ENCODE results near the gene KCNK13. TPM values are rescaled to one million over a fixed set of nuclear protein-coding genes. Genes with fewer than 3 reads are reported as not detected.
"Not testable (repeated sequence)": the region's sequence is repeated elsewhere in the genome, so short reads cannot be mapped to it uniquely, and the experiment has no call there.

Gene KCNK13
- total RNA-seq = not detected in 2 replicates

DNA sequence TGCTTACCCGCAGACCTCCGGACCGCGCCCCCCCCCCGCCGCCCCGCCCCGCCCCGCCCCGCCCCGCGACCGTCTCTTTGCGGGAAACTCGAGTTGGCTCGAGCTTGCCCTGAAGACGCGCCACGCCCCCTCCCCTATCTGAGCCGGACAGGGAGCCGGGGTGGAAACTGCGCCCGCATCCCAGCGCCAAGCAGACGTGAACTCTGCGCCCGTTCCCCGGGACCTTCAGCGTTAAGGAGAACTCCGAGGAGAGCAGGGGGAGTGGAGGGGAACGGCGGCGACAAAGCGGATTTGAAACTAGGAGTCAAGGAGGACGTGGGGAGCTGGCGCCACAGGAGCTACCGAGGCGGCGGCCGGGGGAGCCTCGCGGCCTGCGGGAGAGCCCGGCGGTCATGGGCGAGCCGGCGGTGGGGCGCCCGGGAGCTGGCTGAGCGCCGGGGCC, at the start of gene KCNK13:
Gene KCNK13, plus strand, starts transcription at position 310 of the 442 bp plus-strand sequence. CDS start 212 bp downstream, outside the sequence.
- no peak for DNase-seq (ENCODE audit: low read depth)

DNA sequence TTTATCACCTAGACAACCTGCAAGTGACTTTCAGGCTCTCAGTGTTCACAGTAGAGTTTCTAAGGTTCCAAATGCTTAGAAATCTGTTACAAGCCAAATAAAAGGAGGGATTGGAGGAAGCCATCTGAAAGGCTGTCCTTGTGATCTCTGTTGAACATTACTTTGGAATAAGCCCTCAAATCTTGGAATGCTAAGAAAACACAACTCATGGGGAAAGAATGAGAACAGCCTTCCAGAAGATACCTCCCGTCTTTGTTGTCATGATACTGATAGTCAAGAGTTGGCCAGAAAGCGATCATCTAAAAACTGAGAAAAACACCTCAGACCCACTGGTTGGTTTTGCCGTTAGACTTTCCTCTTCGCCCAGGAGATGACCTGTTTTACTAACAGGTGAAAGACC, 44.4 kb upstream of the KCNK13 start:
- DNase-seq (ENCODE audit: low read depth) = no peak

DNA sequence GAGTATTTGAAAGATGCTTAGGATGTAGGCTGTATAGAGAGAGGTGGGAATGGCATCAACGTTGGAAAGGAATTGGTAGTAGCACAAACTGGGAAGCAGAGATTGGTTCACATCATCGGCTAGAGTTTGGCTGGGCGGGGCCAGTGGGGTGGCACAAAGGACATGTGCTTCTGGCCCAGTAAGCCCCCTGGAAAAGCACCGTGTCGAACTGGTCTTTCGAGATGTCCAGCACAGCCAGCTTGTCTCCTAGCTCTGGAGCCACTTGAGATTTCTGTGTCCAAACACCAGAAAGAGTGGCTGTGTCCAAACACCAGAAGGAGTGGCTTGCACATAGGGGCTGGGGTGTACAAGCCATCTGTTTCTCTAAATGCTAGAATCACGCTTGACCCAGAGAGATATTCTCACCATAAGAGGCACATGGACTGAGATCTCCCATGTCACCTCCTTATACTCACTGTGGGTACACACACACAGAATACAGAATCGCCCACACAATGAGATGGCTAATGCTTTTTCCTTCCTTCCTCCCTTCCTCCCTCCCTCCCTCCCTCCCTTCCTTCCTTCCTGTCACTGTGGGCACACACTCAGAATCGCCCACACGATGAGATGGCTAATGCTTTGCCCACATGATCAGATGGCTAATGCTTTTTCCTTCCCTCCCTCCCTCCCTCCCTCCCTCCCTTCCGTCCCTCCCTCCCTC, 41.8 kb upstream of the KCNK13 start:
- no peak for DNase-seq (ENCODE audit: low read depth)

DNA sequence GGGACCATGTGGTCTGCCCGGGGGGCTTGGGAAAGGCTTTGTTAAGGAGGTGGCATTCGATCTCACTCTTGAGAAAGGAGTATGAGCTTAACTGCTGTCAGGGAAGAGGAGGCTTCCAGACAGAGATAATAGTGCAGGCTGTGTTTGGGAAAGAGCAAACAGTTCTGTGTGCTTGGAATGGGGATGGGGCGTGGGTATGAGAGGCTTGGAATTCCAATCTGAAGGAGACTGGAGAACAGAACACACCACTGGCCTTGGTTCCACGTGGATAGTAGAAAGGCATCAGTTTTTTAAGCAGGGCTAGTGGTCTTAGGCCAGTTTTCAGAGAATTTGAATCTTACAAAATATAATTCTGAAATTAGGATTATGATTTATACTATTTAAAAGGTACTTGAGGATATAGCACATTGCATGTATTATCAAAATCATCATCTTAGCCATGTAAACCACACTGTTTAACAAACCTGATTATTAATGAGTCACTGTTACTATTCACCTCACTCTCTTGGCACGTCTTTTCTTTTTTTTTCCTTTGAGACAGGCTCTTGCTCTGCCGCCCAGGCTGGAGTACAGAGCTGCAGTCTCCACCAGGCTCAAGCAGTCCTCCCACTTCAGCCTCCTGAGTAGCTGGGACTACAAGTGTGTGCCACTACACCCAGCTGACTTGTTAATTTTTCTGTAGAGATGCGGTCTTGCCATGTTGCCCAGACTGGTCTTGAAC, 38.5 kb upstream of the KCNK13 start:
- no peak for DNase-seq (ENCODE audit: low read depth)

DNA sequence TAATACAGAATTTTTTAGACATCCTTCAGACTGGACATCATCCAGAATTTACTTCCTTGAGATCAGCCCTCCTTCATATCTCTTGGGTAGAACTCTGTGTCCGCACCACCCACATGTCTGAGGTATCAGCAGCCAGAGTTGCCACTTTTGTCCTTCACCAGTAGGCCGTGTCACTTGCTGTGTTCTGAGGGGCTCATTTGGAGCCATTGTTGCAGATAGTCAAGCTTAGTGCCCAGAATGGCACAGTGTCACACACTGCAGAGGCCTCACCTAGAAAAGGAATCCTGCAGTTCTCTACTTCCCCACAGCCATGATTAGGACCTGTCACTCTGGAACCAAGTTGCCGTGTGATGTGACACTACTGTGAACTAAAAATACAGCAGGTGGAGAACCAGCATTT, 36.9 kb upstream of the KCNK13 start:
- DNase-seq (ENCODE audit: low read depth) = no peak

DNA sequence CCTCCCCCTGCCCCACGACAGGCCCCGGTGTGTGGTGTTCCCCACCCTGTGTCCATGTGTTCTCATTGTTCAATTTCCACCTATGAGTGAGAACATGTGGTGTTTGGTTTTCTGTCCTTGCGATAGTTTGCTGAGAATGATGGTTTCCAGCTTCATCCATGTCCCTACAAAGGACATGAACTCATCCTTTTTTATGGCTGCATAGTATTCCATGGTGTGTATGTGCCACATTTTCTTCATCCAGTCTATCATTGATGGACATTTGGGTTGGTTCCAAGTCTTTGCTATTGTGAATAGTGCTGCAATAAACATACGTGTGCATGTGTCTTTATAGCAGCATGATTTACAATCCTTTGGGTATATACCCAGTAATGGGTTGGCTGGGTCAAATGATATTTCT, 35.2 kb upstream of the KCNK13 start:
- not testable (repeated sequence) for DNase-seq (ENCODE audit: low read depth)

DNA sequence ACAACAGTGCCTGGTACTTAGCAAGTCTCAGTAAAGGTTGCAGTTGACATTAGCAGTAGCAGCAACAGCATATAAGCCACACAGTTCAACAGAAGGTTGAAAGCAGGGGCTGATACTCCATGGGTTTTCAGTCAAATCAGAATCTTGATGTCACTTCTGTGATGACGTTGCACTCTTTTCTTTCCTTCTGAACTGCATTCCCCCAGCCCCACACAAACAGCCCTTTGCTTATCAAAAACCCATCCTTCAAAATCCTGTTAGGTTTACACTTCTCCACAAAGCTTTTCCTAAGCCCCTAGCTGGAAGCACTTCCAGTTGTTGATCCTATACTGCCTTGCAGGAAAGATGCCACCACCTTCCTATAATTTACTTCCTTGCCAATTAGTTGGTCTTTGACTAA, 34.0 kb upstream of the KCNK13 start:
- no peak for DNase-seq (ENCODE audit: low read depth)

DNA sequence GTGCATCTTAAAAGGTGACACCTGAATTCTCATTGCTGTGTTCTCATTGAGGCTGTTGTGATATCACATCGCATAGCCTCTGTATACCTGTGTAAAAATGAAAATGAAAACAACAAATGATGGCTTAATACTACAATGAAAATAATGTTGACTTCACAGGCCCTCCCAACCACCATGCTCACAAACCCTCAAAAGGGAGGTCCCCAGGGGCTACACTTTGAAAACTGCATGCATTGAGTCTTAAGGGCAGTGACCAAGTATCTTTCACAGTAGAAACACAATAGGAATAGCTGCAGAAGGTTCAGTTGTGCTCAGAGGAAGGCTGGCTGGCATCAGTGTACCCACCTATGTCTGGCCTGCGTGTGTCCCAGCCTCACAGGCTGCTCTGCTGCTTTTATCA, 27.6 kb upstream of the KCNK13 start:
- DNase-seq (ENCODE audit: low read depth) = no peak

DNA sequence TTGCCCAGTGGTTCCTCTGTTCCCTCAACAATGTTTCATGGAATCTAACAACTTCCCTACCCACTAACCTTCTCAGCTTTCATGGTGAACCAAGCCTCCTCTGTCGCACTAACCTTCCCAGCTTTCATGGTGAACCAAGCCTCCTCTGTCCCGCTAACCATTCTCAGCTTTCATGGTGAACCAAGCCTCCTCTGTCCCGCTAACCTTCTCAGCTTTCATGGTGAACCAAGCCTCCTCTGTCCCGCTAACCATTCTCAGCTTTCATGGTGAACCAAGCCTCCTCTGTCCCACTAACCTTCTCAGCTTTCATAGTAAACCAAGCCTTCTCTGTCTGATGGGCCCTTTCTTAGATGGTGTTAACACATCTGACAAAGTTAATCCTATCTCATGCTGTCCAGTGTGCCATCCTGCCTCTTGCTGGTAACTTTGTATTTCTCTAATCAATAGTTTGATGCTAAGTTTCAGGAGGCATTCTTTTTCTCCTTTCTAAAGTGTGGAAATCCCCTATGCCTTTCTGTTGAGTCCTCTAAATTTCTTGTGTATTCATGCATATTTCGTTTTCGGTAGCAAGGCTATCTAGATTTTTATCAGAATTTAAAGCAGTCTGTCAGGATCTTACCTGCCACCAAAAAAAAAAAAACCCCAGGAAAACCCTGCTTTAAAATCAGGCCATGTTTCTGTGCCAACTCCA, 26.8 kb upstream of the KCNK13 start:
- no peak for DNase-seq (ENCODE audit: low read depth)

DNA sequence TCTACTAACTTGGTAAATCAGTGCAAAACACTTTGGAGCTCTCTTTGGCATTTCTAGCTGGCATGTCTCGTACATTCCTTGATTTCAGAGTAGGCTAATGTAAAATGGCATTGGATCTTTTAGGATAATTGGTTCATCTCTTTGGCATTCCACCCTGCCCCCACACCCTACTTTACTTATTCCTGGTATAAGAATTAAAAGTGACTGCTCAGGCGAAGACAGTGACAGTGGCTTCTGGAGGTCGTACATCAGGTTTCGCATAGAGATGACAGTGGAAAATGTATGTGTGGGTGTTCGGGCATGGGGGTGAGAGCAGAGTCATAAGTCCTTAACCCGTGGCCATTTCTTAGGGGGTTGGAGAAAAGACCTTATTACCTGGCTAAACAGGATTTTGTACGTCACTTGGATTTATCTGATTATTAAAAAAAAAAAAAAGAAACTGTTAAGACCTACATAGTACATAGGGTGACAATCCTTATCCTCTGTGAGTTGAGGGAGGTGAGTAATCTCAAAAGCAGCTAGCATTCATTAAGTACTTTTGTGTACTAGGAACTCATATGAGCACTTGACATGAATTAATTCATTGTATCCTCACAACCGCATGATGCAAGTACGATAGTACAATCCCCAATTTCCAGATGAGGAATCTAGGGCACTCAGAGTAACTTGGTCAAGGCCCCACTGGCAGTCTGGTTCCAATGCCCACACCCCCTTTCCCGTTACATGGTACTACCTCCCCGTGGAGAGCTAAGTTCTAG, 22.4 kb upstream of the KCNK13 start:
- DNase-seq (ENCODE audit: low read depth) = no peak

DNA sequence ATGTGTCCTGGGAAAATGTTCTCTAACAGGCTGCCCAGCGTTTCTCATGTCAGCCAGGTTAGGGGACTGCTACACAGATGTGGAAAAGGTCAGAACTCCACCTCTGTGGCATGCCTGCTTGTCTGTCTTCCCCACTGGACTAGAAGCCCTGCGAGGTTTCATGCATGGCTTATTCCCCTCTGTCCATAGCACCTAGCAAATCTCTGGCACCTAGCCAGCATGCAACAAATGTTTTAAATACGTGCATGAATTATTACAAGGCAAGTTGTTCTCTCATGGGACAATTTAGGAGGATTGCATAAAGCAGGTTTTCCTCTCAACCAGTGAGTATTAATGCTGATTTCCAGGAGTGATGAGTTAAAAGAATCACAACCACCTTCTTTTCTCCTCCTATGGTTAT, 21.4 kb upstream of the KCNK13 start:
- no peak for DNase-seq (ENCODE audit: low read depth)

DNA sequence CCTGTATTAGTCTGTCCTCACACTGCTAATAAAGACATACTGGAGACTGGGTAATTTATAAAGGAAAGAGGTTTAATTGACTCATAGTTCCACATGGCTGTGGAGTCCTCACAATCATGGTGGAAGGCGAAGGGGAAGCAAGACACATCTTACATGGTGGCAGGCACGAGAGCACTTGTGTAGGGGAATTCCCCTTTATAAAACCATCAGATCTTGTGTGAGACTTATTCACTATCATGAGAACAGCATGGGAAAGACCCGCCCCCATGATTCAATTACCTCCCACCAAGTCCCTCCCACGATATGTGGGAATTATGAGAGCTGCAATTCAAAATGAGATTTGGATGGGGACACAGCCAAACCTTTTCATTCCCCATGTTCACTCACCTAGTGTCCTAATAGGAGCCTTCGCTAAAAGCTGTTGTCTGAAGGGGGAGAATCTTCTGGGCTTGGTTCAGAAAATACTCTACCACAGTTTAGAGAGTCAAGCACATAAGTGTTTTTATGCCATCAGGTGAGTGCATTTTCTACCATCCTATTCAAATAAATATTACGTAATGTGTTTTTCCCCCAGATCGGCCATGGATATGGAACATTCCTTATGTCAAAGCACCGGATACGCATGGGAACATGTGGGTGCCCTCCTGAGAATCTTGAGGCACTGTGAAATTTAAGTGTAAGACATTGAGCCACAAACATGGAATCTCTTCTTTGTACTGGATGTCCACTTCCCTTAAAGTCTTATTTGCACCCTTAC, 19.1 kb upstream of the KCNK13 start:
- no peak for DNase-seq (ENCODE audit: low read depth)

DNA sequence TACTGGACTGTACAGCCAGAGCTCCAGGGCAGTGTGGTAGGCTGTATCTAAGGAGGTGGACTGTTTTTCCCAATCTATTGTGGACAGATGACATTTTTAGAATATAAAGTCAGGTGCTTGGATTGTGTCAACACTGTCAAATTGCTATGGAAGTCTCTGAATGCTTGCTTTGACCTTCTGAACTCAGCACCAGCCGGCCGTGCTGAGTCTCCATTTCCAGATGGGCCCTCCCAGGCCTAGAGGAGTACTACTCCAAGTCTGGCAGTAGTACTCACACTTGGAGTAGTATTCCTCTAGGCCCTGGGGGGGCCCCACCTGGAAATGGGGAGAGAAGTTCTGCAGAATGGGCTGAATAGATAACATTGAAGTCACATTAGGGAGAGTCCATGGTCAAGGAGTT, 16.2 kb upstream of the KCNK13 start:
- peak; percentile 15 for DNase-seq (ENCODE audit: low read depth)

DNA sequence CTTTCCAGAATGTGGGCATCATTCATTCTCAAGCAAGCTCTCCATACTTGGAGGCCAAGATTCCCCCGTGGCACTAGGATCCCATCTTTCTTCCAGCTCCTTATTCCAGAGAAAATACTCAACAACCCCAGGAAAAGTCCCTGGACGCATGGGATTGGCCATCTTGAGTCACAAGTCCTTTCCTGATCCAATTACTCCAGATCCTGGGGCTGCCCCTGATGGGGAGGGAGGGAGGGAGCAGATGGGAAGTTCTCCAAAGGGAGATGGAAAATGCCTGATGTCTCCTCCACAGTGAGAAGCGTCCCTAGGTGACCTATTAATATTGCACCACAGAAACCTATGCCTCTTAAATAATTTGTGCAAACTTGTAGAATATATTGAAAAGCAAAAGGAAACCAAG, 12.4 kb upstream of the KCNK13 start:
- no peak for DNase-seq (ENCODE audit: low read depth)

DNA sequence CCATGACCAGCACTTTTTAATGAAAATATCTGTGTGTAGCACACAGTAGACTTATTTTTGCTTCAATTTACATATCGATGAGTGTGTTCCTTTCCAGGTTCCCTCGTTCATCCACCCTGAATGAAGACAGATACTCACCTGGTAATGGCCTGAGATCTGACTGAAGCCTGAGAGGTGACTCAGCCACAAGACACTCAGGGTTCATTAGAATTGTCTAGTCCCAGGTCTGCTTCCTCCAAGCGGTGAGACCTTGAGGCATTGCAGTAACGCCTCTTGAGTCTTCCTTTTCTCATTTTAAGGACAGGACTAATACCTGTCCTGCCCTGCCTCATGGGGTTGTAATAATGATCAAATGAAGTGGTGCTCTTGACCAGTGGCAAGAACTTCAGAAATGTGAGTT, 11.5 kb upstream of the KCNK13 start:
- no peak for DNase-seq (ENCODE audit: low read depth)

DNA sequence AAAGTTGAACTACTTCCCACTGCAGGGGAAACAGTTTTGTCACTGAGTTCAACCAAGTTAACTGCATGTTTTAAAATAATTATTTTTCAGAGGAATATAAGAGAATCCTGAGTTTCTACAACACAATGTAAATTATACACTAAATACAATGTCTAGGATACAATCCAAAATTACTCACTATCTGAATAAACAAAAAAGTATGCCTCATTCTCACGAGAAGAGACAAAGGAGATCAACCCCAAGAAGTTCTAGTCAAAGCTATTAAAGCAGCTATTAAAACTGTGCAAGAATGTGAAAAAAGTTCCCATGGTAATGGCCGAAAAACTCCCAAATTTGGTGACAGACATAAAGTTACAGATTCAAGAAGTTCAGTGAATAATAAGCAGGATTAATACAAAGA, 8.8 kb upstream of the KCNK13 start:
- no peak for DNase-seq (ENCODE audit: low read depth)

DNA sequence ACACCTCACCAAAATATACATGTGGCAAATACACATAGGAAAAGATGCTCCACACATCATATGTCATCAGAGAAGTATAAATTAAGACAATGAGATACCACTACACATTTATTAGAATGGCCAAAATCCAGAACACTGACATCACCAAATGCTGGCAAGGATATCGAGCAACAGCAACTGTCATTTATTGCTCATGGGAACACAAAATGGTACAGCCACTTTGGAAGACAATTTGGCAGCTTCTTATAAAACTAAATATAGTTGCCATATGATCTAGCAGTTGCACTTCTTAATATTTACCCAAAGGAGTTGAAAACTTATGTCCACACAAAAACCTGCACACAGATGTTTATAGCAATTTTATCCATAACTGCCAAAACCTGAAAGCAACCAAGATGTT, 7.0 kb upstream of the KCNK13 start:
- DNase-seq (ENCODE audit: low read depth) = no peak

DNA sequence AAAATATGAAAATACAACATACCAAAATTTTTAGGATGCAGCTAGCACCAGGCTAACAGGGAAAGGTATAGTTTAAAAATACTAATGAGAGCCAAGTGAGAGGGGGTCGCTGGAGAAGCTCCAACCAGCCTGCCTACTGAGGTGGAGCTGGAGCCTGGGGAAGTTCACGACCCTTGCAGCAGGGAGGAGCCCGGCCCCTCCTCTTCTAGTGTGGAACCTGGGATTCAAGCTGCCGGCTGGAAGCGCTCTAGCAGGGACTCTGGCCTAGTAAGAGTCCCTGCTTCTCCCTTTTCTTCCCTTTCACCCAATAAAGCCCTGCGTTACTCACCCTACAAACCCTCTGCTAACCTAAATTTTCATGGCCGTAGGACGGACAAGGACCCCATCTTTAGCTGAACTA, 5.0 kb upstream of the KCNK13 start:
- DNase-seq (ENCODE audit: low read depth) = no peak

DNA sequence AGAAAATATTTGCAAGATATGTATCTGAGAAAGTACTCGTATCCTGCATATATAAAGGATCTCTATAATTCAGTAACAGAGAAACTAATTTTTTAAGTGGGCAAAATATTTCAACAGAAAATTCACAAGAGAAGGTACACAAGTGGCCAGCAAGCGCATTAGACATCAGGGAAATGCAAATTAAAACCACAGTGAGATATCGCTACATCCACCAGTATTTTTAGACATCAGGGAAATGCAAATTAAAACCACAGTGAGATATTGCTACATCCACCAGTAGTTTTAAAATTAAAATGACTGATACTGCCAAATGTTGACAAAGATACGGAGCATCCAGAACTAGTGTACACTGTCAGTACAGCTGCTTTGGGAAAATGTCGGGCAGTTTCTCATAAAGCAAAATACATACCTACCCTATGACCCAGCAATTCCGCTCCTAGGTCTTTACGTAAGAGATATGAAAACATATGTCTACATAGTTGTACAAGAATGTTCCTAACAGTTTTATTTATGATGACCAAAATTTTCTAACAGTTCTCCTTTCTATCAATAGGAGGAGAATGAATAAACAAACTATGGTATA, 2.8 kb upstream of the KCNK13 start:
- DNase-seq (ENCODE audit: low read depth) = no peak

DNA sequence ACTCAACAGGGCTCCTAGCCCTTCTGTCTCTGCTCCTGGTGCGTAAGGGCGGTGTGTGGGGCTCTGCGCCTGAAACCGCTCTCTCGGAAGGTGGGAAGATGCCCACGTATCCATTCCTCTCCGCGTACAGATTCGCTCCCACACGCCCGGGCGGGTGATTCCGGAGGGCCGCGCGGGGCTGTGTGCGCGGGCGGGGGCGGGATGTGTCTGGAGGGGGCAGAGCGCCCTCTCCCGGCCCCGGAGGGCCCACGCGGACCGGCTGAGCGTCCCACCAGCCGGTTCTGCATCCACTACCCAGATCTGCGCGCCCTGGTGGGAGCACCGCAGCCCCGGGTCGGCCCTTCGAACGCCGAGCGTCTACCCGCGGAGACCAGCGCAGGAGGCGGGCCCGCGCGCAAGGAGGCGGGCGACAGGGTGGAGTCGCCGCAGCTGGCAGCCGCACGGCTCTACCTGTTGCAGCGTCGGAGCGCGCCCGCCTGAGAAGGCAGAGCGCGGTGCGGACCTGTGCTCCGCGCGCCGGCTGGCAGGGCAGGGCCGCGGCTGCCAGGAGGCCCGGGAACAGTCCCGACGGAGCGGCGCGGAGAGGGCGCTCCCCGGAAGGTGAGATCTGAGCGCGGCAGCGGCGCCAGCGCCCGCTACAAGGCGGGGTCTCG, 1.4 kb upstream of the KCNK13 start:
- DNase-seq (ENCODE audit: low read depth) = no peak

Data from renal cortical epithelial cell (primary cell).